Activated CD4-positive, alpha-beta T cell treated with anti-CD3 and anti-CD28 coated beads for 36 hours (primary cell): Measurements from ENCODE around the gene HEATR9. TPM values are rescaled to one million over a fixed set of nuclear protein-coding genes. Genes with fewer than 3 reads are reported as not detected.

ENCODE experiments used
- ATAC-seq: fragments of 200-7000 bp; cut with Tn5 transposase; one replicate; pipeline ENCODE4 v1.10.0; 2021; ENCODE audit warnings: mild to moderate bottlenecking, moderate library complexity
- CTCF ChIA-PET: fragments of 350-600 bp; sonication (Branson Sonifier 250); formaldehyde crosslinking; loops from one replicate; lab custom pipeline; 2021; ENCODE audit warnings: antibody characterized with exemption; lab: Charles Lee
- POLR2A ChIA-PET: fragments of 350-600 bp; sonication (Branson Sonifier 250); formaldehyde crosslinking; loops from one replicate; lab custom pipeline; 2021; ENCODE audit warnings: antibody characterized with exemption, inconsistent platforms; lab: Charles Lee
- DNase-seq: peaks from one replicate; pipeline ENCODE4 v3.0.0-alpha.2; 2020
- H3K27ac Mint-ChIP-seq: one replicate; pipeline ENCODE4 v1.8.0; 2021; ENCODE audit warnings: mixed read lengths
- H3K27me3 Mint-ChIP-seq: one replicate; pipeline ENCODE4 v1.8.0; 2021; ENCODE audit warnings: mixed read lengths
- H3K36me3 Mint-ChIP-seq: one replicate; pipeline ENCODE4 v1.8.0; 2021; ENCODE audit warnings: low read depth, mixed read lengths
- H3K4me1 Mint-ChIP-seq: one replicate; pipeline ENCODE4 v1.8.0; 2021; ENCODE audit warnings: mixed read lengths
- H3K4me3 Mint-ChIP-seq: one replicate; pipeline ENCODE4 v1.8.0; 2021; ENCODE audit warnings: mild to moderate bottlenecking, moderate library complexity, mixed read lengths
- H3K9me3 Mint-ChIP-seq: one replicate; pipeline ENCODE4 v1.8.0; 2021; ENCODE audit warnings: low read depth, mixed read lengths
- intact Hi-C, 2 experiments: fragments of 100-400 bp; cut with DNase I in 1 of 2; cut with micrococcal nuclease in 1 of 2; formaldehyde crosslinking; loops; one replicate each; pipeline versions ENCODE4 v1.14.2 to v1.15.1; 2022 to 2024; cut with DNase I, micrococcal nuclease
- total RNA-seq, 2 experiments: library from RNA; stranded (reverse); gene quantifications; one replicate each; pipeline ENCODE4 v1.2.3, GENCODE V29; 2021

HEATR9 gene
- total RNA-seq, result under 1 TPM in 1 of 2 experiments, not detected in 1; 0.18 TPM

DNA sequence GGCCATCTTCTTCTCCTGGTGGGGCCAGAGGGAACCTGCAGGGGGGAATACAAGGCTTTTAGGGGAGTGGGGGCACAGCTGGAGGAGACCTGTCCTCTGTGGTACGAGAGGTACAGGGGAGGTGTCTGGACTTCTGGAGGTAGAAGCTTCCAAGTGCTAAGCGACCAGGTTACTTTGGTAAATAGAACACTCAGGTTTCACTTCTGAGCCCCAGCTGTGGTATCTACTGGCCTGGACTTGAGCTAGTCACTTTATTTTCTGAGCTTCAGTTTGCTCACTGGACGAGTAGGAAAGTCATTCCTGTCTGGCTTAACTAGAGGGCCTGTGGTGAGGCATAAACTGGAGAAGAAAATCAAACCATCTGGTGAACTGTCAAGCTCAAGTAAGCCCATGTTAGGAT is at the start of gene HEATR9:
HEATR9 (minus strand) TSS at position 155 of the 400 bp plus-strand sequence; CDS start at position 6, 149 bp downstream.
- intact Hi-C loops, result no loop called here
- no peak for ATAC-seq
- Mint-ChIP-seq H3K4me1 (peaks cover 23% of the 10 kb centered on the region), H3K27me3 (no peaks in the 10 kb centered on the region), H3K9me3 (no peaks in the 10 kb centered on the region), H3K36me3 (peaks cover 3% of the 10 kb centered on the region), H3K4me3 (no peak within 1 kb of the TSS), H3K27ac (no peak within 1 kb of the TSS)
- DNase-seq, result no peak
- POLR2A ChIA-PET, result no interaction called here
- CTCF ChIA-PET, result interaction anchor here (0.6 to 1.0 kb wide), 2 partner anchors 21 to 770 kb away, joined by 3 read pairs; no protein-coding TSS in a partner anchor

GRCh38 chr17:35917519-35918213 is 49.0 kb upstream of the HEATR9 start:
- intact Hi-C loops, result no loop called here
- CTCF ChIA-PET, result interaction anchor here (0.5 kb wide), 1 partner anchor 1563 kb away, joined by 3 read pairs; no protein-coding TSS in a partner anchor
- Mint-ChIP-seq H3K4me3 (no peak overlapping the region), H3K27me3 (no peaks in the 10 kb centered on the region), H3K27ac (no peak overlapping the region), H3K9me3 (no peaks in the 10 kb centered on the region), H3K36me3 (peaks cover 1% of the 10 kb centered on the region), H3K4me1 (peaks cover 11% of the 10 kb centered on the region)
- DNase-seq (no peak), ATAC-seq (no peak)
- POLR2A ChIA-PET, result no interaction called here

DNA sequence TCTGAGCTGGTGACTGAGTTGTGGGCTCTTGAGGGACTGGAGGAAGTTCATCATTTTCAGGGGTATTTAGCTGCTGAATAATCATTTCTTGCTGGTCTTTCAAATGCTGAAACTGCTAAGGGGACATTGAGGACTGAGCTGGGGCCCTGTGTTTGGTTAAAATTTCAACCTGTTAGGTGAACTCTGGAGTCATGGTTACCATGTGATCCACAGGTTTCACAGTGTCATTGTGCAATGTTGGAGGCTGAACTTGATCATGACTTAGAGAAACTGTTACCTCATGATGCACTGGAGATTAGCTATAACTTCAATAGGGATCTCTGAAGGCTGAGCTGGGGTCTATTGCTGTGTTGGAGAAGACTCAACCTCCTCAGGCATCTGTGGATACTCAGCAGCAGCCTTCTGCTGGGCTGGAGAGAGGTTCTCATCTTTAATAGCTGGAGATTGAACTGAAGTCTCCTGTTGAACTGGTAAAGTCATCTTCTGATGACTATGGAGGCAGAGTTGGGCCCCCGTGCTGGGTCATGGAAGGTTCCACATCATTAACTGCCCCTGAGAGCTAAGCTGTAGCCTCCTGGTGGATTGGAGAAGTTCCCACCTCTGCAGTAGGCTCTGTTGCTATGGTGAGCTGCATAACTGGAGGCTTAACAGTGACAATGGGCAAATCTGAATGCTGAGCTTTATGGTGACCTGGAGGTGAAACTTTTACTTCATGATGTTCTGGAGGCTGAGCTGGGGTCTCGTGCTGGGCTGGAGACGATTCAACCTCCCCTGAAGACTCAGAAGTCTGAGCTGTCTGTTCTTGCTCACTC is 46.7 kb upstream of the HEATR9 start:
- POLR2A ChIA-PET, result no interaction called here
- H3K4me1 Mint-ChIP-seq, result peaks cover 9% of the 10 kb centered on the region
- no peaks in the 10 kb centered on the region for H3K27me3 Mint-ChIP-seq
- H3K36me3 Mint-ChIP-seq, result no peaks in the 10 kb centered on the region
- ATAC-seq (no peak), DNase-seq (no peak)
- no peak overlapping the region for H3K4me3 Mint-ChIP-seq
- no peaks in the 10 kb centered on the region for H3K9me3 Mint-ChIP-seq
- CTCF ChIA-PET, result interaction anchor here (1.0 to 1.3 kb wide), 4 partner anchors 23 to 61 kb away, joined by 3 to 4 read pairs (median 3); no protein-coding TSS in a partner anchor
- H3K27ac Mint-ChIP-seq, result no peak overlapping the region
- intact Hi-C loops, result no loop called here

GRCh38 chr17:35914354-35914753 is 45.7 kb upstream of the HEATR9 start:
- intact Hi-C loops, result no loop called here
- Mint-ChIP-seq H3K27me3 (no peaks in the 10 kb centered on the region), H3K4me1 (peaks cover 2% of the 10 kb centered on the region), H3K4me3 (no peak overlapping the region), H3K36me3 (no peaks in the 10 kb centered on the region), H3K9me3 (no peaks in the 10 kb centered on the region), H3K27ac (no peak overlapping the region)
- ChIA-PET POLR2A (no interaction called here), CTCF (interaction anchor here (0.6 to 1.4 kb wide), 3 partner anchors 43 to 239 kb away, joined by 3 to 5 read pairs (median 3); partner anchors contain the start of gene TAF15)
- ATAC-seq (no peak), DNase-seq (no peak)

DNA sequence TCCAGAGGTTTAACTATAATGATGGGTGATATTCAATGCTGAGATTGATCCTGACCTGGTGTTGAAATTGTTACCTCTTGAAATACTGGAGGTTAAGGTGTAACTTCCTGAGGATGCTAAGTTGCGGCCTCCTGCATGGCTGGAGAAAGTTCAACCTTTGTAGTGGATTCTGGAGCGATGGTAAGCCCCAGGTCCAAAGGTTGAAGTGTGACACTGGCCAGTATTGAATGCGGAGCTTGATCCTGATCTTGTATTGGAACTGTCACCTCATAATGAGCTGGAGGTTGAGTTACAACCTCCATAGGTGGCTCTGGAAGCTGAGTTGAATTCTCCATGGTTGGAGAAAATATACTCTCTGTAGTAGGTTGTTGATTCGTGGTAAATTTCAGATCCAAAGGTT is 44.9 kb upstream of the HEATR9 start:
- no peaks in the 10 kb centered on the region for H3K9me3 Mint-ChIP-seq
- peaks cover under 1% of the 10 kb centered on the region for H3K4me1 Mint-ChIP-seq
- ChIA-PET POLR2A (interaction anchor here (0.6 kb wide), 1 partner anchor 22 kb away, joined by 8 read pairs; no protein-coding TSS in a partner anchor), CTCF (interaction anchor here (0.9 to 1.4 kb wide), 4 partner anchors 43 to 236 kb away, joined by 3 read pairs; partner anchors contain the start of gene TAF15)
- DNase-seq, result no peak
- intact Hi-C loops, result no loop called here
- H3K27ac Mint-ChIP-seq, result no peak overlapping the region
- H3K4me3 Mint-ChIP-seq, result no peak overlapping the region
- no peak for ATAC-seq
- no peaks in the 10 kb centered on the region for H3K27me3 Mint-ChIP-seq
- H3K36me3 Mint-ChIP-seq, result no peaks in the 10 kb centered on the region

DNA sequence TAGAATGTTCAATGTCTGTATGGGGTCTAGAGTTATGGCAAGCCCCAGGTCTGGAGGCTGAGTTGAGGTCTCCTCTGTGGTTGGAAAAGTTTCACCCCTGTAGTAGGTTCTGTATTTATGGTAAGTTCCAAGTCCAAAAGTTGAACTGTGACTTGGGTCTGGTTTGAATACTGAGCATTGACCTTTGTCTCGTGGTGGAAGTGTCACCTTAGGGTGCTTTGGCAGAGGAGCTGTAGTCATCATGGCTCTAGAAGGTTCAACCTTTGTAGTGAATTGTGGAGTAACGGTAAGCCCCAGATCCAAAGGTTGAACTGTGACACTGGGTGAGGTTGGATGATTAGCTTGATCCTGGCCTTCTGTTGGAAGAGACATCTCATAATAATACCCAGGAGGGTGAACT is 44.3 kb upstream of the HEATR9 start:
- POLR2A ChIA-PET, result interaction anchor here (0.6 kb wide), 1 partner anchor 22 kb away, joined by 8 read pairs; no protein-coding TSS in a partner anchor
- DNase-seq (no peak), ATAC-seq (no peak)
- intact Hi-C loops, result no loop called here
- H3K36me3 Mint-ChIP-seq, result no peaks in the 10 kb centered on the region
- H3K27me3 Mint-ChIP-seq, result no peaks in the 10 kb centered on the region
- H3K4me3 Mint-ChIP-seq, result no peak overlapping the region
- H3K9me3 Mint-ChIP-seq, result no peaks in the 10 kb centered on the region
- no peaks in the 10 kb centered on the region for H3K4me1 Mint-ChIP-seq
- no peak overlapping the region for H3K27ac Mint-ChIP-seq
- CTCF ChIA-PET, result interaction anchor here (1.0 to 1.1 kb wide), 2 partner anchors 80 to 237 kb away, joined by 3 read pairs; no protein-coding TSS in a partner anchor

DNA sequence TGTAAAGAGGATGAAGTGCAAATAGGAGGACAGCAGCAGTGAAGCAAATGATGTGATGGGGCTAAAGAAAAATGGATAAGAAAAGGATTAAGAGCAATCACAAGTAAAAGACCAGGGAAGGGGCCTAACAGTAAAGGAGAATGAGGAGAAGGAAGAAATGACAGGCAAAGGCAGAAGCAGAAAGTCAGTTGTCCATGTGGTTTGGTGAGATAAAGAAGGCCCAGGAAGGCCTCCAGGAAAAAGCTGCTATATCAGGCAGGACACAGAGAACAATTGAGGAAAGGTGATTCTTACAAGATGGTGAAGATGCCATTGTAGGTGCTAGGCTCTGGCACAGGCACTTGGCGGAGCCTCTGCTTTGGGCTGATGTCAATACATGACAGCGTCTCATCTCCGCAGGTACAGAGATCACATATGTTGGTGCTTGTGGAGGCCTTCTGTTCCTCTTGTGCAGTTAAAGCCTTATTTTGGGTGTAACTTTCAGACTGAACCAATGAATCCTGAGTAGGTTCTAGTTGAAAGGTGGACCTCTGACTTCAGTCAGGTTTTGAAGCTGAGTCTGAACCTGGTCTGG is 43.7 kb upstream of the HEATR9 start:
- no peak overlapping the region for H3K27ac Mint-ChIP-seq
- ATAC-seq (no peak), DNase-seq (no peak)
- ChIA-PET POLR2A (no interaction called here), CTCF (interaction anchor here (0.6 to 1.3 kb wide), 4 partner anchors 12 to 237 kb away, joined by 3 read pairs; no protein-coding TSS in a partner anchor)
- no peaks in the 10 kb centered on the region for H3K27me3 Mint-ChIP-seq
- H3K4me3 Mint-ChIP-seq, result no peak overlapping the region
- H3K36me3 Mint-ChIP-seq, result no peaks in the 10 kb centered on the region
- intact Hi-C loops, result no loop called here
- H3K4me1 Mint-ChIP-seq, result no peaks in the 10 kb centered on the region
- H3K9me3 Mint-ChIP-seq, result no peaks in the 10 kb centered on the region

DNA sequence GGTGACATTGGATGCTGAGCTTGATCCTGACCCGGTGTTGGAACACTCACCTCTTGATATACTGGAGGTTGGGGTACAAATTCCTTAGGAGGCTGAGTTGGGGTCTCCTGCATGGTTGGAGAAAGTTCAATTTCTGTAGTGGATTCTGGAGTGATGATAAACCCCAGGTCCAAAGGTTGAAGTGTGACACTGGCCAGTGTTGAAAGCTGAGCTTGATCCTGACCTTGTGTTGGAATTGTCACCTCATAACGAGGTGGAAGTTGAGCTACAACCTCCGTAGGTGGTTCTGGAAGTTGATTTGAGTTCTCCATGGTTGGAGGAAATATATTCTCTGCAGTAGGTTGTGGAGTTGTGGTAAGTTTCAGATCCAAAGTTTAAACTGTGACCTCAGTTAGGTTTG is 40.7 kb upstream of the HEATR9 start:
- intact Hi-C loops, result no loop called here
- H3K27ac Mint-ChIP-seq, result no peak overlapping the region
- ATAC-seq, result no peak

DNA sequence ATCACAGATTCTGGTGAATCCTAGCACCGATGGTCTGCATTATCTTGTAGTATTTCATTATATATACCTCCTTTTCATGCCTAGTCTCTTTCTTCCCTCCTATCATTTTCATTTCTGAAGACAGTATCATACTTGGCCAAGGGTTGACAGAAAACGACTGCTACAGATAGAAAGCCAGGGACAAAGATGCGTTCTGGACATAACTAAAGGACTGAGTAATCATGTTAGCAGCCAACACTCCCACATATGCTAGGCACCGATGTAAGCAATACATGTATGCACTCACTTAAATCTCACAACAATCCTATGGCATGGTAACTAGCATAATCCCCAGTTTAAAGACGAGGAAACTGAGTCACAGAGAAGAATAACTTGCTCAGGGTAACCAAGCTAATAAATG is 39.0 kb upstream of the HEATR9 start:
- H3K36me3 Mint-ChIP-seq, result no peaks in the 10 kb centered on the region

More for the DNA sequence above, 40.7 kb upstream of the HEATR9 start:
- Mint-ChIP-seq H3K36me3 (no peaks in the 10 kb centered on the region), H3K27me3 (peaks cover 3% of the 10 kb centered on the region), H3K9me3 (no peaks in the 10 kb centered on the region), H3K4me1 (no peaks in the 10 kb centered on the region), H3K4me3 (no peak overlapping the region)
- ChIA-PET POLR2A (interaction anchor here (0.7 kb wide), 1 partner anchor 67 kb away, joined by 3 read pairs; no protein-coding TSS in a partner anchor), CTCF (interaction anchor here (0.7 to 0.9 kb wide), 2 partner anchors 26 to 1160 kb away, joined by 4 read pairs; no protein-coding TSS in a partner anchor)
- DNase-seq, result no peak

DNA sequence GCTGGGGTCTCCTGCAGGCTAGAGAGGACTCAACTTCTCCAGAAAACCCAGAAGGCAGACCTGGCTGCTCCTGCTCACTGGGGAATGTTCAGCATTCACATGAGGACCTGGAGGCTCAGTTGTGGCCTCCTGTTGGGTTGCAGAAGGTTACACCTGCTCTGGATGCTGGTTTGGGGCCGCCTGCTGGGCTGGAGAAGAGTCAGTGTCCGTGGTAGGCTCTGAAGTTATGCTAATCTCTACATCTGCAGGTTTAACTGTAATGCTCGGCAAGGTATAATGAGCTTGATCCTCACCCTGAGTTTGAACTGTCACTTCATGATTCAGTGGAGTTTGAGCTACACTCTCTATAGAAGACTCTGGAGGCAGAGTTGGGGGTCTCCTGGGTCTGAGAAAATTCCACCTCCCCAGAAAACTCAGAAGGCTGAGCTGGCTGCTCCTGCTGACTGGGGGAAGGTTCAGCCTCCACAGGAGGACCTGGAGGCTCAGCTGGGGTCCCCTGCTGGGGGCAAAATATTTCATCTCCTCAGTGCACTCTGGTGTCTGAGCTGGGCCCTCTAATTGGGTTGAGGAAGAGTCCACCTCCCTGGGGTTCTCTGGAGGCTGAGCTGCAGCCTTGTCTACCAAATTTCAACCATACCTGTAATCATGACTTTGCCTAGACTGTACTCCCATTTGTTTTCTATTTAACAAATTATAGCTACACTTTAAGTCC is 38.4 kb upstream of the HEATR9 start:
- no peaks in the 10 kb centered on the region for H3K36me3 Mint-ChIP-seq
- peaks cover 3% of the 10 kb centered on the region for H3K27me3 Mint-ChIP-seq
- H3K4me3 Mint-ChIP-seq, result no peak overlapping the region
- CTCF ChIA-PET, result interaction anchor here (0.6 kb wide), 2 partner anchors 41 to 66 kb away, joined by 3 read pairs; no protein-coding TSS in a partner anchor
- no peak for DNase-seq
- H3K9me3 Mint-ChIP-seq, result no peaks in the 10 kb centered on the region
- no peaks in the 10 kb centered on the region for H3K4me1 Mint-ChIP-seq
- intact Hi-C loops, result no loop called here
- H3K27ac Mint-ChIP-seq, result no peak overlapping the region
- ATAC-seq, result no peak
- POLR2A ChIA-PET, result no interaction called here

More for the DNA sequence above, 39.0 kb upstream of the HEATR9 start:
- Mint-ChIP-seq H3K4me1 (no peaks in the 10 kb centered on the region), H3K4me3 (no peak overlapping the region), H3K9me3 (no peaks in the 10 kb centered on the region), H3K27me3 (peaks cover 3% of the 10 kb centered on the region), H3K27ac (no peak overlapping the region)
- DNase-seq (no peak), ATAC-seq (no peak)
- intact Hi-C loops, result no loop called here
- POLR2A ChIA-PET, result no interaction called here
- CTCF ChIA-PET, result interaction anchor here (0.6 kb wide), 2 partner anchors 42 to 67 kb away, joined by 3 read pairs; no protein-coding TSS in a partner anchor
